NCI-H748 treated with DMSO at 0.1 percent for 48 hours (cell line): ENCODE measurements around the gene CASP8AP2.
"Not testable (repeated sequence)": the region's sequence is repeated elsewhere in the genome, so short reads cannot be mapped to it uniquely, and the experiment has no call there.

Source experiments
- DNase-seq: peaks from one replicate; lab custom pipeline; 2025; lab: John Stamatoyannopoulos, UW

CASP8AP2 gene

DNA sequence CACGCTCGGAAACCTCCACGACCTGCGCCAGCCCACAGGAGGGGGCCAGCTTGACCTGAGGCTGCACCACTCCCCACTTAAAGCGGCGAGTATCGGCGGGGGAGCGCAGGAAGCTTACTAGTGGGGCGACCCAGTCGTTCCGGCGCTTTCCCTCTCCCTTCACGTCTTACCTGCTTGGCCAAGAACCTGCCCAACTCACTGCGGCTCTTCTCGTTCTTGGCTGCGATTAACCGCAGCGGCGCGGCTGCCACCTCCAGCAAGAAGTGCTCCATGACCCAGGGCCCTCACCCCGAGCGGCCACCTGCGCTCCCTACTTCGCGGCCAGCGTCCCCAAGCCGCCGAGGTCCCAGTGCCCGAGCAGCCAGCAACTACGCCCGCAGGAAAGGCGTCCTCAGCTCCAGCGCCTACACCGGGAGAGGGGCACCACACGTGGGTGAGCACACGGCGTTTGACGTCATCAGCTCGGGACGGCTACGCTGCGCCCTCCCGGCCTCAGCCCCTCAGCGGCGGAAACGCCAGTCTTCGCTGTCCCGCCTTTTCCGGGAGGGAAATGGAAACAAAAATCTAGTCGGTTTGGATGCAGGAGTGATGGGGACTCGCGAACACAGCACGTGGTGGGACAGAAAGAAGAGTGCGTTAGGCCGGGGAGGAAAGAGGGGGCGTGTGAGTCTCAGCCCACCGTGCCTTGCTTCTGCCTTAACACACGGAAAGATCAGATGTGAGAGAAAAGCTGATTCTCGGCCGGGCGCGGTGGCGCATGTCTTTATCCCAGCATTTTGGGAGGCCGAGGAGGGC, 10.1 kb upstream of the CASP8AP2 start, which contains the start of gene MDN1:
Gene MDN1, minus strand, starts transcription at position 459 of the 795 bp plus-strand sequence. Its CDS starts 187 bp downstream, at position 272.
- peak; percentile 79 for DNase-seq

DNA sequence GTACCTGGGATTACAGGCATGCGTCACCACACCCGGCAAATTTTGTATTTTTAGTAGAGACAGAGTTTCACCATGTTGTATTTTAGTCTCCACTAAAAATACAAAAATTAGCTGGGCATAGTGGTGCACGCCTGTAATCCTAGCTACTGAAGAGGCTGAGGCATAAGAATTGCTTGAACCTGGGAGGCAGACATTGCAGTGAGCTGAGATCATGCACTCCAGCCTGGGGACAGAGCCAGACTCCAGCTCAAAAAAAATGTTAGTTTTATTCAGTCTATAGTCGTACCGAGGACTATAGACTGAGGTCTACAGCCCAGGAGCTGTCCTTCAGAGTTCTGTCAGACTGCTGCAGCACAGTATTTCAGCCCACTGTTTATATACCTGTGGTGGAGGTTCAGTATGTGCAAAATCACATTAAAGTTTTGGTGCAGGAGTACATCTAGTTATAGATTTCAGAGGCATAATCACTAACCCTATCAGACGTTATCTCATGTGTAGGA, 3.6 kb upstream of the CASP8AP2 start:
- DNase-seq = no peak

DNA sequence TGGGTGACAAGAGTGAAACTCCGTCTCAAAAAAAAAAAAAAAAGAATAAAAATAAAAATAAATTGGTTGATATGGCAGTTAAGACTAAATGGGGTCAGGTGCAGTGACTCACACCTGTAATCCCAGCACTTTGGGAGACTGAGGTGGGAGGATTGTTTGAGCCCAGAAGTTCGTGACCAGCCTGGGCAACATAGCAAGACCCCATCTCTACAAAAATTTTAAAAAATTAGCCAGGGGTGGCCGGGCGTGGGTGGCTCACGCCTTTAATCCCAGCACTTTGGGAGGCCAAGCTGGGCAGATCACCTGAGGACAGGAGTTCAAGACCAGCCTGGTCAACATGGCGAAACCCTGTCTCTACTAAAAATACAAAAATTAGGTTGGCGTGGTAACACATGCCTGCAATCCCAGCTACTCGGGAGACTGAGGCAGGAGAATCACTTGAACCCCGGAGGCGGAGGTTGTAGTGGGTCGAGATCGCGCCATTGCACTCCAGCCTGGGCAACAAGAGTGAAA, 1.1 kb upstream of the CASP8AP2 start:
- not testable (repeated sequence) for DNase-seq

DNA sequence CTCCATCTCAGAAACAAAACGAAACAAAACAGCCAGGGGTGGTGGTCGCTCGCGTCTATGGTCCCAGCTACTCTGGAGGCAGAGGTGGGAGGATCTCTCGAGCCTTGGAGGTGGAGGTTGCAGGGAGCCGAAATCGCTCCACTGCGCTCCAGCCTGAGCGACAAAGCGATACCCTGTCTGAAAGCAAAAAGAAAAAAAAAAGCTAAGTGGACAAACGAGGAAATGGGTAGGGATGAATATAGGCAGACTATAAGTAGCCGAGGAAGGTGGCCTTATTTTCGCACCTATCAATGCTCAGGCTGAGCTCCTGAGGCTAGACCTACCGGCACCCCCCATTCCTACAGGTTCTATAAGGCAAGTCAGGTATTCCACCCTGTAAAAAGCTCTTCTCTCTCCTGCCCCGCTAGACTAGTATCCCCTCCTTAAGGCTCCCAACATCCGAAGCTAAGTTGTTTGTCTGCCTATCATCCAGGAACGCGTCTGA, 650 bp upstream of the CASP8AP2 start:
- no peak for DNase-seq

- peak; percentile 1 for DNase-seq
These were observed 610 bp downstream of the CASP8AP2 start for GRCh38 chr6:89830170-89830809.

GRCh38 chr6:89834884-89835792, 5.5 kb downstream of the CASP8AP2 start:
- no peak for DNase-seq

DNA sequence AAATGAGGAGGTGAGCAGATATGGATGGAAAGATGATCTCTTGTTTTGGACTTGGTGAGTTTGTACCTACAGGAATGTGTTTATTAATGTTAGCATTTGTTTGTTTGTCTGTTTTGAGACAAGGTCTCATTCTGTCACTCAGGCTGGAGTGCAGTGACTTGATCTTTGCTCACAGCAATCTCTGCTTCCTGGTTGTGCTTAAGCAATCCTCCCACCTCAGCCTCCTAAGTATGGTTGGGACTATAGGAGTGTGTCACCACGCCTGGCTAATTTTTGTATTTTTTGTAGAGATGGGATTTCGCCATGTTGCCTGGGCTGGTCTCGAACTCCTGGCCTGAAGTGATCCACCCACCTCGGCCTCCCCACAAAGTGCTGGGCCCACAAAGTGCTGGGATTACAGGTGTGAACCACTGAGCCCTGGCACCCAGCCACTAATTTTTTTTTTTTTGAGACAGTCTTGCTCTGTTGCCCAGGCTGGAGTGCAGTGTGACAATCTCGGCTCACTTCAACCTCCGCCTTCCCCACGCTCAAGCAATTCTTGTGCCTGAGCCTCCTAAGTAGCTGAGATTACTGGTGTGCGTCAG, 7.1 kb downstream of the CASP8AP2 start:
- DNase-seq = no peak

GRCh38 chr6:89840538-89840937, 10.9 kb downstream of the CASP8AP2 start:
- no peak for DNase-seq

DNA sequence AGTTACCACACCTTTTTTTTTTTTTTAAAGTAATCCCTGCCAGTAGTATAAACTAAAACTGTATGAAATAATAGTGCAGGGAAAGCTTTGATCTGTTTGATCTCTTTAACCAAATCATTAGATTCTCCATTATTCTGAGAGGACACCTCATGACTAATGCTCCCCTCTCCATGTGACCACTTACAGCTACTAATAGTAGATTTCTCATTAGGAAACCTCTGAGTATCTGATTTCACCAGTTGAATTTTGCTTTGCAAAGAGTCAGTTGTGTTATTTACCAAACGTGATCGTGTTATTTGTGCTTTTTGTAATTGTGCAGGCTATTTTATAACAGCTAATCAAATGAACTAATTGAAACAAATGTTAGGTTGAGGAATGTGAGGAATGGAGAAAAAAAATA, 12.5 kb downstream of the CASP8AP2 start:
- no peak for DNase-seq

DNA sequence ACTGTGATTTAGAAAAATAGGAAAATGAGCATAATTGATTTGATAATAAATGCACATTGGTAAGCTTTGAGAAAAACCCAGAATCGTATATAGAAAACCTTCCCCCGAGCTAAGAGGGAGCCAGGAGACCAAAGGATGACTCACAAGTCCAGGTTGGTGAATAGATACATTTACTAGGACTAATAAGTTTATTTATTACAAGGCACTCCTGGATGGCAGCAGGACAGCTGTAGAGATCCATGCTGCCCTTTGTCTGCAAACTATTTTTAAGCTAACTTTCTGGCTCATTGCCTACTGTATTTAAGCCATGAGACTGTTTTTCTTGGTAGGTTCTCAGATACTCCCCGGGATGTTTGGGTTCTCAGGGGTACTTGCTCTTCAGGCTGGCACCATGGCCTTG, 13.4 kb downstream of the CASP8AP2 start:
- no peak for DNase-seq

GRCh38 chr6:89847513-89847912, 17.8 kb downstream of the CASP8AP2 start:
- not testable (repeated sequence) for DNase-seq

- no peak for DNase-seq
These were observed 23.4 kb downstream of the CASP8AP2 start for GRCh38 chr6:89853068-89853467.

GRCh38 chr6:89858041-89858440, 28.4 kb downstream of the CASP8AP2 start:
- DNase-seq = no peak

DNA sequence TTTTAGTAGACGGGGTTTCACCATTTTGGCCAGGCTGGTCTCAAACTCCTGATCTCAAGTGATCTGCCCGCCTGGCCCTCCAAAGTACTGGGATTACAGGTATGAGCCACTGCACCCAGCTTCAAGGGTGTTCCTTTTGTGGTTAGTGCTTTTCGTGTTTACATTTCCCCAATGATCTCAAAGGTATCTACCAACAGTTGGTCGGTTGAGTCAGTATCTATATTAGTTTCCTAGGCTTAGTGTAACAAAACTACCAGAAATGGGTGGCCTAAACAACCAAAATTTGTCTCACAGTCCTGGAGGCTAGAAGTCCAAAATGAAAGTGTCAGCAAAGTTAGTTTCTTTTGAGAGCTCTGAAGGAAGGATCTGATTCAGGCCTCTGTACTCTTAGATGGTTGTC, 30.1 kb downstream of the CASP8AP2 start:
- DNase-seq = no peak

DNA sequence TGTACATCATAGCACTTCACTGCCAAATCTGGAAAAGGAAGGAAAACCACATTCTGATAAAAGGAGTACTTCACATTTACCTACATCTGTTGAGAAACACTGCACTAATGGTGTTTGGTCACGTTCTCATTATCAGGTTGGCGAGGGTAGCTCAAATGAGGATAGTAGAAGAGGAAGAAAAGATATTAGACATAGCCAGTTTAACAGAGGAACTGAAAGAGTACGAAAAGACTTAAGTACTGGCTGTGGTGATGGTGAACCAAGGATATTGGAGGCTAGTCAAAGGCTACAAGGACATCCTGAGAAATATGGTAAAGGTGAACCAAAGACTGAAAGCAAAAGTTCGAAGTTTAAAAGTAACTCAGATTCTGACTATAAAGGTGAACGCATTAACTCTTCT, 32.6 kb downstream of the CASP8AP2 start:
- no peak for DNase-seq

GRCh38 chr6:89862698-89863097, 33.0 kb downstream of the CASP8AP2 start:
- no peak for DNase-seq

DNA sequence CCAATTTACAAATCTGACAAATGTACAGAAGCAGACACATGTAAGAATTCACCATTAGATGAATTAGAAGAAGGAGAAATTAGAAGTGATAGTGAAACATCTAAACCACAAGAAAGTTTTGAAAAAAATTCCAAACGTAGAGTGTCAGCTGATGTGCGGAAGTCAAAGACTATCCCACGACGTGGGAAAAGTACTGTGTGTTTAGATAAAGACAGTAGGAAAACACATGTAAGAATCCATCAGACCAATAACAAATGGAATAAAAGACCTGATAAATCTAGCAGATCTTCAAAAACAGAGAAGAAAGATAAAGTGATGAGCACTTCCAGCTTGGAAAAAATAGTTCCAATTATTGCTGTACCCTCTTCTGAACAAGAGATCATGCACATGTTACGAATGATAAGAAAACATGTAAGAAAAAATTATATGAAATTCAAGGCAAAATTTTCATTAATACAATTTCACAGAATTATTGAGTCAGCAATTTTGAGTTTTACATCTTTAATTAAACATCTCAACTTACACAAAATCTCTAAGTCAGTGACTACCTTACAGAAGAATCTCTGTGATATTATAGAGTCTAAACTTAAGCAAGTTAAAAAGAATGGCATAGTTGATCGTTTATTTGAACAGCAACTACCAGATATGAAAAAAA, 36.5 kb downstream of the CASP8AP2 start:
- no peak for DNase-seq

DNA sequence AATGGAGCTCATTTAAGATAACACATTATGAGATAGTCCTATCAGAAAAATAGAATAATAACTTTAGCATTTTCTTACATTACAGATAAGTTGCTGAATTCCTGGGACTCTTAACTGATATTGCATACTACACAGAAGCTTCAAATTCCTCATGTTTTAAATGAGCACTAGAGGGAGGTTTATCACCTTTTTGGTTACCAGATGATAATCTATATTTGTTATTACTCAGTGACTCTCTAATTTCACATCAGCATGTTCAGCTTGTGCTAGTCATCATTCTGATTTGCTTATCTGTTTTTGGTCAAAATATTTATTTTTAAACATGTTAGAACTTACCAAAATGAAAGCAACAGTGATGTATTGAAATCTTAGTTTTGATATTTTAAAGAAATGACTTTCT, 44.0 kb downstream of the CASP8AP2 start:
- no peak for DNase-seq

DNA sequence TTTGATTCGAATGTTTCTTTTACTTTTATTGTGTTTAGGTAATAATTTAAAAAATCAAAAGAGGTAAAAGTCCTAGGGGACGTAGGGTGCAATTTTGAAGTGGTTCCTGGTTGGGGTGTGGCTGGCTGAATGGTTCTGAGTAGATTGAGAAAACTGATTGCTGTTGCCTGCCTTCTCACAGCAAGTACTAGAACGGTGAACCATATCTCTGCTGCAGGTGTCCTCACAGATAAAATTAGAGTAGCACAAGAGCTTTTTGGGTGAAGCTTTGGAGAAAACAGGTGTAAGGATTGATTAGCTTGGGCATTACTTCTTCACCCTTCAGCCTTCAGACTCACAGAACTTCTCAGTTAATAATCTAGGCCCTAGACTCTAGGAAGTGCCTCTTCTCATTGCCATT, 44.8 kb downstream of the CASP8AP2 start:
- DNase-seq = no peak

DNA sequence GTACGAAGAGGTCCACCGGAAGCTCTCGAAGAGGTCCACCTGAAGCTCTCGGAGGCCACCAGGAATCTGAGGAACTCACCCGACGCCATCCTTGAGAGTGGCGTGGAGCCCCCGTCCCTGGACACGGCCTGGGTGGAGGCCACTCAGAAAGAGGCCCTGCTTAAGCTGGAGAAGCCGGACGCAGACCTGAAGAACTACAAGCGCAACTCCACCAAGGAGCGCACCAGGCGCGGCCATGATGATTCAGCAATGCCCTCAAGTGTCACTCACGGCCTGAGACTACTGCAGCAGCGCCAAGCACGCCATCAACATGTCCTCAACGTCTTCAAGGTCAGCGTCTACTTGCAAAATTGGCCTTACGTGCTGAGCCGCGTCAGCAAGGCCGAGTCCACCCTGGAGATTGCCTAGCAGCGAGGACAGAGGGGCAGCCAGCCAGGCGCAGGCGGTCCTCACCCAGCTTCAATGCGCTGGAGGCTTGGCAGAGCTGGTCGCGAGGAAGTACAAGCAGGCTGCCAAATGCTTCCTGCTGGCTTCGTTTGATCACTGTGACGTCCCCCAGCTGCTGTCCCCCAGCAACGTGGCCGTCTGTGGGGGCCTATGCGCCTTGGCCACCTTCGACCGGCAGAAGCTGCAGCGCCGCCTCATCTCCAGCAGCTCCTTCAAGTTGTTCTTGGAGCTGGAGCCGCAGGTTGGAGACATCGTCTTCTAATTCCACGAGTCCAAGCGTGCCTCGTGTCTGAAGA, 56.9 kb downstream of the CASP8AP2 start:
- DNase-seq = no peak
